Neural progenitor cell (in vitro differentiated cells): Measurements from ENCODE around the gene PDZRN4.

Experiments
- CTCF ChIP-seq: fragments of 200-600 bp; sonication (generic); IDR thresholded peaks from 2 replicates; pipeline ENCODE4 v1.5.1; 2017; ENCODE audit warnings: antibody characterized with exemption, mild to moderate bottlenecking
- EZH2 ChIP-seq: fragments of 200-600 bp; sonication (generic); IDR thresholded peaks from 2 replicates; pipeline ENCODE4 v1.6.1; 2017; ENCODE audit warnings: antibody characterized with exemption, mild to moderate bottlenecking, moderate library complexity
- EZH2phosphoT487 ChIP-seq: fragments of 200-600 bp; sonication (generic); IDR thresholded peaks from 2 replicates; pipeline ENCODE4 v1.6.1; 2017; ENCODE audit warnings: antibody characterized with exemption

DNA sequence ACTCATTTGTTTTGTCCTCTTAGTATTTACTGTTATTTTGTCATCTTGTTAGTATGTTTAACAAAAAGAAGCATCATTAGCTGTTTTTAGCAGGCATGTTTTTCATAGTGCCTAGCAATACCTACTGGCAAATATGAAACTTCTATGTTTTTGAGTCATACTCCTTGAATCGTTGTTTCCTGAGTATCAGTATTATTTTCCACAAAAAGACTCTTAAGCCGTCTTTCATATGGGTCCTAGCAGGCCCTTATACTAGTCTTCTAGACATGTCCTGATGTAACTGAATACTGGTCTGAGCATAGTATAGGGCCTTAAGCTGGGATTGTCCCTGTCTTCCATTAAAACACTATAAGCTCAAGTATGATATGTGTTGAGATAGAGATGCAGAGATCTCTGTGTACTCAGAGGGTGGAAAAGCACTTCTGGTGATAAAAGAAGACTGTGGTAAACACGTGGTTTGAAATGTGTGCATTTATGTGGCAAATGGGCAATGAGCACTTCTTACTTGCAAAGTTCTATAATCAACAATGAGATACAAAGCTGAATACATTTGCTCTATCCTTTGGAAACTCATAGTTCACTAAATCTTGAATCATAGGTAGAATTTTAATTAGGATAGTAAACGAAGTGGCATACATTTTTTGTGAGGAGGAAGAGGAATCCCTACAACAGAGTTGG lies 348.8 kb downstream of the PDZRN4 start:
- no peak for TF ChIP-seq CTCF
- TF ChIP-seq EZH2, result no peak
- no peak for TF ChIP-seq EZH2phosphoT487
